H9 (cell line): ENCODE data around the gene CFAP46. TPM values are rescaled to one million over a fixed set of nuclear protein-coding genes. Genes with fewer than 3 reads are reported as not detected.
"Not testable (repeated sequence)": the region's sequence is repeated elsewhere in the genome, so short reads cannot be mapped to it uniquely, and the experiment has no call there.

Experiments used
- DNase-seq: peaks from one replicate; pipeline ENCODE4 v3.0.0-alpha.2; 2017
- H2AFZ ChIP-seq: one replicate; pipeline ENCODE4 v1.6.1; 2013; ENCODE audit warnings: mild to moderate bottlenecking, low read length, control low read depth, moderate library complexity
- H2AK5ac ChIP-seq: 2 replicates; pipeline ENCODE4 v1.6.1; 2013; ENCODE audit warnings: low read length, control low read depth, mixed read lengths; ENCODE audit not compliant: insufficient read length
- H2BK120ac ChIP-seq: one replicate; pipeline ENCODE4 v1.6.1; 2013; ENCODE audit warnings: low read depth, mild to moderate bottlenecking, low read length, control low read depth, inconsistent platforms; ENCODE audit not compliant: poor library complexity, severe bottlenecking
- H2BK12ac ChIP-seq: 2 replicates; pipeline ENCODE4 v1.6.1; 2013; ENCODE audit warnings: low read length, control low read depth, mixed read lengths, low read depth; ENCODE audit not compliant: insufficient read length
- H2BK15ac ChIP-seq: 2 replicates; pipeline ENCODE4 v1.6.1; 2013; ENCODE audit warnings: low read depth, low read length, control low read depth
- H2BK20ac ChIP-seq: one replicate; pipeline ENCODE4 v1.6.1; 2013; ENCODE audit warnings: low read depth, mild to moderate bottlenecking, low read length, control low read depth, inconsistent platforms; ENCODE audit not compliant: poor library complexity, severe bottlenecking
- H2BK5ac ChIP-seq: 2 replicates; pipeline ENCODE4 v1.6.1; 2013; ENCODE audit warnings: low read length, control low read depth, mixed read lengths; ENCODE audit not compliant: insufficient read length
- H3K14ac ChIP-seq: 2 replicates; pipeline ENCODE4 v1.6.1; 2013; ENCODE audit warnings: low read length, control low read depth; ENCODE audit not compliant: insufficient read depth
- H3K18ac ChIP-seq: 2 replicates; pipeline ENCODE4 v1.6.1; 2013; ENCODE audit warnings: low read depth, mild to moderate bottlenecking, mixed read lengths, low read length, control low read depth; ENCODE audit not compliant: insufficient read length
- H3K23ac ChIP-seq: 2 replicates; pipeline ENCODE4 v1.6.1; 2013; ENCODE audit warnings: low read length, control low read depth, mixed read lengths, low read depth; ENCODE audit not compliant: insufficient read length
- H3K23me2 ChIP-seq: 2 replicates; pipeline ENCODE4 v1.6.1; 2013; ENCODE audit warnings: low read depth, mild to moderate bottlenecking, mixed read lengths, low read length, control low read depth; ENCODE audit not compliant: insufficient read length, poor library complexity, severe bottlenecking
- H3K27ac ChIP-seq: 2 replicates; pipeline ENCODE4 v1.5.1; 2013; ENCODE audit warnings: low read length, control low read depth, mixed read lengths, low read depth; ENCODE audit not compliant: insufficient read length
- H3K27me3 ChIP-seq: 2 replicates; pipeline ENCODE4 v1.6.1; 2013; ENCODE audit warnings: low read length, control low read depth, inconsistent platforms; ENCODE audit not compliant: insufficient read depth
- H3K4ac ChIP-seq: 2 replicates; pipeline ENCODE4 v1.6.1; 2013; ENCODE audit warnings: low read depth, mild to moderate bottlenecking, control low read depth, inconsistent platforms, low read length, moderate library complexity
- H3K4me1 ChIP-seq: 2 replicates; pipeline ENCODE4 v1.6.1; 2013; ENCODE audit warnings: low read length, control low read depth, inconsistent platforms; ENCODE audit not compliant: insufficient read depth
- H3K4me2 ChIP-seq: 2 replicates; pipeline ENCODE4 v1.6.1; 2013; ENCODE audit warnings: low read length, control low read depth, mixed read lengths; ENCODE audit not compliant: insufficient read length, insufficient read depth
- H3K56ac ChIP-seq: 2 replicates; pipeline ENCODE4 v1.6.1; 2013; ENCODE audit warnings: low read depth, mild to moderate bottlenecking, mixed read lengths, low read length, control low read depth; ENCODE audit not compliant: insufficient read length
- H3K79me1 ChIP-seq: 2 replicates; pipeline ENCODE4 v1.6.1; 2013; ENCODE audit warnings: low read depth, mild to moderate bottlenecking, moderate library complexity, low read length, control low read depth, inconsistent platforms; ENCODE audit not compliant: insufficient read depth, poor library complexity, severe bottlenecking
- H3K79me2 ChIP-seq: 2 replicates; pipeline ENCODE4 v1.6.1; 2013; ENCODE audit warnings: low read length, control low read depth, inconsistent platforms; ENCODE audit not compliant: insufficient read depth
- H3K9ac ChIP-seq: 2 replicates; pipeline ENCODE4 v1.6.1; 2013; ENCODE audit warnings: low read length, control low read depth, mixed read lengths; ENCODE audit not compliant: insufficient read length; ENCODE audit errors: extremely low read depth
- H3K9me3 ChIP-seq: one replicate; pipeline ENCODE4 v1.6.1; 2013; ENCODE audit warnings: low read depth, low read length, inconsistent platforms; ENCODE audit not compliant: control insufficient read depth
- H3T11ph ChIP-seq: one replicate; pipeline ENCODE4 v1.6.1; 2013; ENCODE audit warnings: mild to moderate bottlenecking, low read length, control low read depth, inconsistent platforms
- H4K20me1 ChIP-seq: one replicate; pipeline ENCODE4 v1.6.1; 2013; ENCODE audit not compliant: control insufficient read depth, insufficient read length, insufficient read depth
- H4K5ac ChIP-seq: 2 replicates; pipeline ENCODE4 v1.6.1; 2013; ENCODE audit warnings: low read depth, mild to moderate bottlenecking, mixed read lengths, low read length, control low read depth; ENCODE audit not compliant: insufficient read length
- H4K8ac ChIP-seq: replicated peaks from 2 replicates; pipeline ENCODE4 v1.6.1; 2013; ENCODE audit warnings: low read length, control low read depth, mixed read lengths, low read depth; ENCODE audit not compliant: insufficient read length
- H4K91ac ChIP-seq: 2 replicates; pipeline ENCODE4 v1.6.1; 2013; ENCODE audit warnings: low read depth, mild to moderate bottlenecking, moderate library complexity, mixed read lengths, low read length, control low read depth; ENCODE audit not compliant: insufficient read length
- H3K27ac Mint-ChIP-seq, 3 experiments: 2 replicates in 2 of 3; 3 replicates in 1 of 3; pipeline ENCODE4 v1.8.0; 2020 to 2021; ENCODE audit warnings: mixed read lengths in 3 of 3, mild to moderate bottlenecking in 1 of 3, moderate library complexity in 1 of 3
- H3K27me3 Mint-ChIP-seq: 2 replicates; pipeline ENCODE4 v1.8.0; 2021; ENCODE audit warnings: low read depth, mild to moderate bottlenecking, moderate library complexity, mixed read lengths
- H3K36me3 Mint-ChIP-seq, 3 experiments: 2 replicates in 2 of 3; 3 replicates in 1 of 3; pipeline ENCODE4 v1.8.0; 2020 to 2021; ENCODE audit warnings: low read depth in 3 of 3, mixed read lengths in 3 of 3; ENCODE audit not compliant: insufficient read depth in 1 of 3
- H3K4me1 Mint-ChIP-seq, 2 experiments: 2 replicates each; pipeline ENCODE4 v1.8.0; 2020; ENCODE audit warnings: mixed read lengths in 2 of 2
- H3K4me3 Mint-ChIP-seq, 2 experiments: 2 replicates in 1 of 2; 3 replicates in 1 of 2; pipeline ENCODE4 v1.8.0; 2020 to 2021; ENCODE audit warnings: mild to moderate bottlenecking in 2 of 2, mixed read lengths in 2 of 2, moderate library complexity in 1 of 2
- H3K9me3 Mint-ChIP-seq, 2 experiments: 2 replicates in 1 of 2; 3 replicates in 1 of 2; pipeline ENCODE4 v1.8.0; 2020; ENCODE audit warnings: mild to moderate bottlenecking in 2 of 2, mixed read lengths in 2 of 2, moderate library complexity in 1 of 2
- WGBS: extraction: QIAGEN DNeasy Blood & Tissue Kit; methylation state at CpG from one replicate; pipeline ENCODE4 v1.1.7; 2013; ENCODE audit warnings: missing lambda C conversion rate, low lambda C conversion rate, mixed read lengths; ENCODE audit not compliant: insufficient read length; ENCODE audit errors: extremely low coverage; 5-methylcytosine and 5-hydroxymethylcytosine counted together
- total RNA-seq: library from RNA; stranded (reverse); gene quantifications from 2 replicates; pipeline ENCODE4 v1.2.1, GENCODE V29; 2021

The CFAP46 gene
- total RNA-seq, 1 experiment from 2014 or later: 3.1 TPM

- H4K5ac ChIP-seq, H3K27ac Mint-ChIP-seq, H3T11ph ChIP-seq, H3K4me2 ChIP-seq, H3K23me2 ChIP-seq, H3K4me1 Mint-ChIP-seq, H3K9me3 ChIP-seq, H3K79me1 ChIP-seq, H4K91ac ChIP-seq, H2BK120ac ChIP-seq, H3K4ac ChIP-seq, H3K18ac ChIP-seq, H3K4me1 ChIP-seq, H3K23ac ChIP-seq, H3K79me2 ChIP-seq, H2AFZ ChIP-seq, H2BK5ac ChIP-seq, H3K56ac ChIP-seq, H3K27me3 Mint-ChIP-seq, H3K27ac ChIP-seq, H2AK5ac ChIP-seq, H3K9me3 Mint-ChIP-seq, H3K36me3 Mint-ChIP-seq, H3K27me3 ChIP-seq, H2BK20ac ChIP-seq, H3K9ac ChIP-seq, H4K8ac ChIP-seq, H4K20me1 ChIP-seq, H3K4me3 Mint-ChIP-seq, H2BK15ac ChIP-seq, H2BK12ac ChIP-seq, H3K14ac ChIP-seq, DNase-seq: not testable (repeated sequence)
- WGBS: no CpG with 5 or more reads among the region's 3 CpGs
These were observed 11.7 kb downstream of the CFAP46 start for GRCh38 chr10:132930701-132931100.
